HG02610 (cell line): ENCODE results near the gene CCN2.

ENCODE experiments used
- ATAC-seq: cut with Tn5 transposase; IDR thresholded peaks from one replicate; pipeline ENCODE4 v1.9.1; 2021; ENCODE audit warnings: mild to moderate bottlenecking, moderate library complexity; ENCODE audit not compliant: unreplicated experiment

Gene CCN2

GRCh38 chr6:131950767-131951575 lies at the start of gene CCN2:
Gene CCN2 (minus strand): TSS chr6:131951372. CDS start chr6:131951172, 200 bp downstream.
- peak; percentile 27 for ATAC-seq

GRCh38 chr6:132000296-132000695 lies 49.1 kb upstream of the CCN2 start:
- no peak for ATAC-seq

- no peak for ATAC-seq
Observed at GRCh38 chr6:131999545-132000146, 48.5 kb upstream of the CCN2 start.

GRCh38 chr6:131998255-131998982 lies 47.2 kb upstream of the CCN2 start:
- ATAC-seq, result no peak

GRCh38 chr6:131997429-131998153 lies 46.4 kb upstream of the CCN2 start:
- no peak for ATAC-seq

GRCh38 chr6:131995917-131996316 lies 44.7 kb upstream of the CCN2 start:
- ATAC-seq, result no peak

- ATAC-seq, result no peak
Observed at GRCh38 chr6:131992557-131992956, 41.4 kb upstream of the CCN2 start.

GRCh38 chr6:131989036-131989435 lies 37.9 kb upstream of the CCN2 start:
- ATAC-seq, result no peak

- ATAC-seq, result no peak
Observed at GRCh38 chr6:131982740-131983259, 31.6 kb upstream of the CCN2 start.

- no peak for ATAC-seq
Observed at GRCh38 chr6:131981624-131981978, 30.4 kb upstream of the CCN2 start.

GRCh38 chr6:131980791-131981623 lies 29.8 kb upstream of the CCN2 start:
- no peak for ATAC-seq

GRCh38 chr6:131980338-131980790 lies 29.2 kb upstream of the CCN2 start:
- no peak for ATAC-seq

- ATAC-seq, result no peak
Observed at GRCh38 chr6:131979515-131980337, 28.6 kb upstream of the CCN2 start.

GRCh38 chr6:131978522-131978921 lies 27.4 kb upstream of the CCN2 start:
- no peak for ATAC-seq

- no peak for ATAC-seq
Observed at GRCh38 chr6:131976545-131977061, 25.4 kb upstream of the CCN2 start.

GRCh38 chr6:131972741-131973140 lies 21.6 kb upstream of the CCN2 start:
- ATAC-seq, result no peak

- ATAC-seq, result no peak
Observed at GRCh38 chr6:131970076-131970859, 19.1 kb upstream of the CCN2 start.

GRCh38 chr6:131968656-131969055 lies 17.5 kb upstream of the CCN2 start:
- no peak for ATAC-seq
